SU-DHL-6 (cell line): ENCODE data around the gene CPLANE2.
A peak's percentile ranks its signal among the peaks of the same experiment; 100 is the strongest.

Source experiments
- H2AFZ ChIP-seq: fragments of 200-600 bp; sonication (generic); 2 replicates; pipeline ENCODE4 v1.6.1; 2014; ENCODE audit warnings: low read depth, mild to moderate bottlenecking, moderate library complexity, mixed read lengths, antibody characterized with exemption, low read length; ENCODE audit not compliant: severe bottlenecking
- H3F3A ChIP-seq: fragments of 200-600 bp; shearing (Covaris generic); 2 replicates; pipeline ENCODE4 v1.6.0; 2016; ENCODE audit warnings: antibody characterized with exemption, mild to moderate bottlenecking; ENCODE audit not compliant: insufficient read depth
- H3K27ac ChIP-seq: fragments of 200-600 bp; sonication (generic); 2 replicates; pipeline ENCODE4 v1.5.1; 2016; ENCODE audit warnings: low read depth, mild to moderate bottlenecking, low read length, moderate library complexity, mixed read lengths
- H3K27me3 ChIP-seq: fragments of 200-600 bp; sonication (generic), shearing (Covaris generic); 2 replicates; pipeline ENCODE4 v1.6.0; 2014; ENCODE audit warnings: mild to moderate bottlenecking, low read length
- H3K36me3 ChIP-seq: fragments of 200-600 bp; sonication (generic); 2 replicates; pipeline ENCODE4 v1.6.1; 2014; ENCODE audit warnings: mild to moderate bottlenecking, low read length, mixed read lengths
- H3K4me2 ChIP-seq: fragments of 300-600, 200-600 bp; shearing (Covaris generic), sonication (generic); 2 replicates; pipeline ENCODE4 v1.6.0; 2014; ENCODE audit warnings: low read length, low read depth, mild to moderate bottlenecking; ENCODE audit not compliant: poor library complexity, severe bottlenecking
- H3K4me3 ChIP-seq: fragments of 200-600 bp; sonication (generic); 2 replicates; pipeline ENCODE4 v1.5.1; 2014; ENCODE audit warnings: antibody characterized with exemption, low read length, mild to moderate bottlenecking, mixed read lengths; ENCODE audit not compliant: insufficient read depth, poor library complexity, severe bottlenecking
- H3K79me2 ChIP-seq: fragments of 200-600 bp; sonication (generic); 2 replicates; pipeline ENCODE4 v1.6.1; 2014; ENCODE audit warnings: mild to moderate bottlenecking, low read length, moderate library complexity; ENCODE audit not compliant: insufficient read depth
- H3K9ac ChIP-seq: fragments of 200-600 bp; sonication (generic); 2 replicates; pipeline ENCODE4 v1.7.0; 2014; ENCODE audit warnings: mild to moderate bottlenecking, low read length
- H3K9me2 ChIP-seq: fragments of 200-600 bp; sonication (generic); replicated peaks from 2 replicates; pipeline ENCODE4 v1.6.1; 2014; ENCODE audit warnings: low read length; ENCODE audit not compliant: insufficient read depth
- H3K9me3 ChIP-seq: fragments of 200-600 bp; sonication (generic); 2 replicates; pipeline ENCODE4 v1.6.1; 2014; ENCODE audit warnings: low read length, mixed read lengths; ENCODE audit not compliant: insufficient read depth
- H4K20me1 ChIP-seq: fragments of 200-600 bp; sonication (generic); 2 replicates; pipeline ENCODE4 v1.6.1; 2014; ENCODE audit warnings: low read depth, mild to moderate bottlenecking, antibody characterized with exemption, low read length, moderate library complexity, mixed read lengths
- EZH2phosphoT487 ChIP-seq: fragments of 200-600 bp; sonication (generic), shearing (Covaris generic); conservative IDR thresholded peaks from 2 replicates; pipeline ENCODE4 v1.6.1; 2018; ENCODE audit warnings: mild to moderate bottlenecking, antibody characterized with exemption, low read length, moderate library complexity, mixed read lengths
- TF ChIP-seq, protein P1 (sequence below): fragments of 200-600 bp; sonication (generic); IDR thresholded peaks from one replicate; pipeline ENCODE4 v1.5.1; 2017; ENCODE audit warnings: antibody characterized with exemption, mild to moderate bottlenecking, low read length, moderate library complexity; ENCODE audit not compliant: insufficient read depth, poor library complexity, severe bottlenecking

CPLANE2 gene

DNA sequence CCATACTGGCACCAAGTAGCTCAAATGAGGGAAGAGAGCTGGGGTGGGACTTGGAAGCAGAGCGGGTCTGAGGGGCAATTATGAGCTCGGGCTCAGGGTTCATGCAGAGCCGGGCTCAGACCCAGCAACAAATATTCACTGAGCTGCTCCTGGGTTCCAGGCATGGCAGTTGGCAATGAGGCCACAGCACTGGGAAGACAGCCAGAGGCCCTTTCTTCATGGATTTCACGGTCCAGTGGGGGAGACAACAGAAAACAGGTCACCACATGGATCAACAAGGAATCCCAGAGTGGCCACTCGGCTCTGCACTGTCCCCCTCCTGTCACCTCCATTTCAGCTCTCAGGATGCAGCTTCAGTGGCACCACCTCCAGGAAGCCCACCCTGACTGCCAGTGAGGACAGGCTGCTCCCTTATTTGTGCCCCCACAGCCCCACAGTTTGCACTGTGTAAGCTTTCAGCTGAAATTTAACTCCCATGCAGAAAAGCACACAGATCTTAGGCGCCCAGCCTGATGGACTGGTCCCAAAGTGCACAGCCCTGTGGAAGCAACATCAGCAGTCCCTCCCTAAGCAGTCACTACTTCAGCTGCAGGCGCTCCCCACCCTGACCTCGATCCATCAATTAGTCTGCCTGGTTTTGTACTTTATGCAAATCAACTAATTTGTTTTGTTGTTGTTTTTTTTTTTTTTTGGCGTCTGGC lies 46.9 kb downstream of the CPLANE2 start:
- H3K4me3 ChIP-seq = no peak overlapping the region
- no peaks in the 10 kb centered on the region for H3K36me3 ChIP-seq
- no peaks in the 10 kb centered on the region for H4K20me1 ChIP-seq
- no peak overlapping the region for H3K9ac ChIP-seq
- H3K79me2 ChIP-seq = no peaks in the 10 kb centered on the region
- no peak overlapping the region for H3K27ac ChIP-seq
- no peaks in the 10 kb centered on the region for H3F3A ChIP-seq
- H3K27me3 ChIP-seq = no peaks in the 10 kb centered on the region
- no peaks in the 10 kb centered on the region for H3K9me2 ChIP-seq
- TF ChIP-seq, protein P1, sequence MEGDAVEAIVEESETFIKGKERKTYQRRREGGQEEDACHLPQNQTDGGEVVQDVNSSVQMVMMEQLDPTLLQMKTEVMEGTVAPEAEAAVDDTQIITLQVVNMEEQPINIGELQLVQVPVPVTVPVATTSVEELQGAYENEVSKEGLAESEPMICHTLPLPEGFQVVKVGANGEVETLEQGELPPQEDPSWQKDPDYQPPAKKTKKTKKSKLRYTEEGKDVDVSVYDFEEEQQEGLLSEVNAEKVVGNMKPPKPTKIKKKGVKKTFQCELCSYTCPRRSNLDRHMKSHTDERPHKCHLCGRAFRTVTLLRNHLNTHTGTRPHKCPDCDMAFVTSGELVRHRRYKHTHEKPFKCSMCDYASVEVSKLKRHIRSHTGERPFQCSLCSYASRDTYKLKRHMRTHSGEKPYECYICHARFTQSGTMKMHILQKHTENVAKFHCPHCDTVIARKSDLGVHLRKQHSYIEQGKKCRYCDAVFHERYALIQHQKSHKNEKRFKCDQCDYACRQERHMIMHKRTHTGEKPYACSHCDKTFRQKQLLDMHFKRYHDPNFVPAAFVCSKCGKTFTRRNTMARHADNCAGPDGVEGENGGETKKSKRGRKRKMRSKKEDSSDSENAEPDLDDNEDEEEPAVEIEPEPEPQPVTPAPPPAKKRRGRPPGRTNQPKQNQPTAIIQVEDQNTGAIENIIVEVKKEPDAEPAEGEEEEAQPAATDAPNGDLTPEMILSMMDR = no peak
- TF ChIP-seq EZH2phosphoT487 = no peak
- H3K9me3 ChIP-seq = no peaks in the 10 kb centered on the region
- H3K4me2 ChIP-seq = no peak overlapping the region
- H2AFZ ChIP-seq = no peak overlapping the region

DNA sequence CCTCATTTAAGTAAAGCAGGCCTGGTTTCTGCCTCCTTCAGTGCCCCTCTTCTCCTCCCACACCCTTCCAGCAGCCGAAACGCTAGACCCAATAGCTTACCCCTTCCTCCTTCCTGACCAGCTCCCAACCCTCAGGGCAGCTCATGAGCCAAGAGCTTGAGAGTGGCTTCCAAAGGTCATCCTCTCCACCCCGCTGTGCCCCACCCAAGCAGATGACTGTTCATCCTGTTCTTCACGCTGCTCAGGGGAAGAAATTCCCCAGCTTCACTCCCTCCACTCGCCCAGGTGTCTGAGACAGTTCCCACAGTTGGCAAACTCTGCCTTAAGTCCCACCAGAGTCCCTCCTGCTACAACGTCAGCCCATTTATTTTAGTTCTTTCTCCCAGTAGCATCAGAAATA lies 48.0 kb downstream of the CPLANE2 start:
- no peaks in the 10 kb centered on the region for H3K9me3 ChIP-seq
- H3K36me3 ChIP-seq = no peaks in the 10 kb centered on the region
- H3K9ac ChIP-seq = no peak overlapping the region
- H3K9me2 ChIP-seq = no peaks in the 10 kb centered on the region
- TF ChIP-seq, protein P1 = no peak
- no peak for TF ChIP-seq EZH2phosphoT487
- H3K79me2 ChIP-seq = no peaks in the 10 kb centered on the region
- H4K20me1 ChIP-seq = no peaks in the 10 kb centered on the region
- no peak overlapping the region for H3K4me2 ChIP-seq
- H2AFZ ChIP-seq = no peak overlapping the region
- no peaks in the 10 kb centered on the region for H3F3A ChIP-seq
- no peak overlapping the region for H3K4me3 ChIP-seq
- no peak overlapping the region for H3K27ac ChIP-seq
- no peaks in the 10 kb centered on the region for H3K27me3 ChIP-seq

- Histone ChIP-seq H3K79me2 (no peaks in the 10 kb centered on the region), H3K27ac (no peak overlapping the region), H3K9me3 (no peaks in the 10 kb centered on the region), H3K4me2 (no peak overlapping the region), H3K9me2 (no peaks in the 10 kb centered on the region), H4K20me1 (no peaks in the 10 kb centered on the region), H3F3A (no peaks in the 10 kb centered on the region), H3K27me3 (no peaks in the 10 kb centered on the region), H3K36me3 (no peaks in the 10 kb centered on the region), H3K9ac (no peak overlapping the region), H2AFZ (no peak overlapping the region), H3K4me3 (no peak overlapping the region)
- no peak for TF ChIP-seq EZH2phosphoT487
- TF ChIP-seq, protein P1 = peak; percentile 95
These were observed 49.1 kb downstream of the CPLANE2 start for GRCh38 chr1:16187748-16188401.
